Mesendoderm (in vitro differentiated cells): ENCODE measurements around the gene RGS6.

Experiments used
- DNase-seq: peaks from one replicate; pipeline ENCODE4 v3.0.0; 2013
- H2AK5ac ChIP-seq: 2 replicates; pipeline ENCODE4 v1.6.1; 2013; ENCODE audit warnings: low read length, inconsistent platforms
- H2BK120ac ChIP-seq: 2 replicates; pipeline ENCODE4 v1.6.1; 2013; ENCODE audit warnings: low read depth, mild to moderate bottlenecking, low read length, moderate library complexity, mixed read lengths
- H2BK15ac ChIP-seq: replicated peaks from 2 replicates; pipeline ENCODE4 v1.6.1; 2013; ENCODE audit warnings: low read depth, mild to moderate bottlenecking, moderate library complexity
- H2BK5ac ChIP-seq: 2 replicates; pipeline ENCODE4 v1.6.1; 2013; ENCODE audit warnings: low read length, inconsistent platforms
- H3K18ac ChIP-seq: 2 replicates; pipeline ENCODE4 v1.6.1; 2013; ENCODE audit warnings: mild to moderate bottlenecking, low read length, mixed read lengths
- H3K23ac ChIP-seq: one replicate; pipeline ENCODE4 v1.6.1; 2013; ENCODE audit warnings: low read length
- H3K27ac ChIP-seq: 2 replicates; pipeline ENCODE4 v1.5.1; 2013; ENCODE audit warnings: low read depth, mild to moderate bottlenecking, inconsistent platforms, low read length, moderate library complexity
- H3K27me3 ChIP-seq: 2 replicates; pipeline ENCODE4 v1.6.1; 2013; ENCODE audit warnings: low read length, control low read depth, mild to moderate bottlenecking, inconsistent platforms; ENCODE audit not compliant: insufficient read depth, poor library complexity
- H3K36me3 ChIP-seq: 2 replicates; pipeline ENCODE4 v1.6.1; 2013; ENCODE audit warnings: low read length, inconsistent platforms; ENCODE audit not compliant: control insufficient read depth, insufficient read depth
- H3K4ac ChIP-seq: one replicate; pipeline ENCODE4 v1.6.1; 2013; ENCODE audit warnings: low read depth, mild to moderate bottlenecking, low read length, moderate library complexity
- H3K4me1 ChIP-seq: 2 replicates; pipeline ENCODE4 v1.6.1; 2013; ENCODE audit warnings: low read depth, low read length, inconsistent platforms; ENCODE audit not compliant: control insufficient read depth
- H3K4me2 ChIP-seq: 2 replicates; pipeline ENCODE4 v1.6.1; 2013; ENCODE audit warnings: low read length
- H3K4me3 ChIP-seq: 2 replicates; pipeline ENCODE4 v1.5.1; 2013; ENCODE audit warnings: mild to moderate bottlenecking, low read length
- H3K56ac ChIP-seq: one replicate; pipeline ENCODE4 v1.6.1; 2013; ENCODE audit warnings: low read length
- H3K79me1 ChIP-seq: 2 replicates; pipeline ENCODE4 v1.6.1; 2013; ENCODE audit warnings: low read length, inconsistent platforms
- H3K79me2 ChIP-seq: 2 replicates; pipeline ENCODE4 v1.6.1; 2013; ENCODE audit warnings: mild to moderate bottlenecking, low read length; ENCODE audit not compliant: control insufficient read depth, insufficient read depth
- H3K9ac ChIP-seq: 2 replicates; pipeline ENCODE4 v1.6.1; 2013; ENCODE audit warnings: low read length, inconsistent platforms
- H4K5ac ChIP-seq: one replicate; pipeline ENCODE4 v1.6.1; 2013; ENCODE audit warnings: low read length
- H4K8ac ChIP-seq: one replicate; pipeline ENCODE4 v1.6.1; 2013; ENCODE audit warnings: low read depth, mild to moderate bottlenecking, control low read depth, low read length, moderate library complexity
- WGBS: extraction: QIAGEN DNeasy Blood & Tissue Kit; methylation state at CpG from one replicate; pipeline ENCODE4 v1.1.7; 2013; ENCODE audit warnings: low lambda C conversion rate, missing lambda C conversion rate; ENCODE audit not compliant: insufficient coverage; ENCODE audit errors: extremely low coverage; 5-methylcytosine and 5-hydroxymethylcytosine counted together

Gene RGS6

DNA sequence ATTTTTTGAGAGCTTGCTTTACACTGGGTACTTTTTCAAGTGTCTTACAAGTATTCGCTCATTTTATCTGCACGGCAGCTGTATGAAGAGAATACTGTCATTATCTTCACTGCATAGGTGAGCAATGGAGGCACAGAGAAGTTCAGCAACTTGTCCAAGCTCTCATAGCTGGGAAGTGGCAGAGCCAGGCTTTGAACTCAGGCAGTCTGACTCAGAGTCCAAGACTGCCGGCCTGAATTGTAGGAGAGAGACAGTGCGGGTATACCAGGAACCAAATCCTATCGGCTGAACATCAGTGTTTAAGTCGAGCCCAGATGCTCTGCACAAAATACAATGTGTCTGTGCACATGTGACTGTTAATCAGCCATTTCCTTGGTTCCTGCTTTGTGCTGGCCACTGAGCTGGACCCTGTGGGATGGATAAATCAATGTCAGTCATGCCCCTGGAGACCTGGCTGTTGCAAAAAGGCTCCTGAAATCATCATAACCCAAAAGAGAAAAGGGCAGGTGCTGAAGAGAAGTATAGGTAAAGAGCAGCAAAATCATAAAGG lies 487.1 kb downstream of the RGS6 start:
- Histone ChIP-seq H3K4ac (no peak overlapping the region), H3K27me3 (no peaks in the 10 kb centered on the region), H3K4me3 (no peak overlapping the region), H3K27ac (no peak overlapping the region), H2BK5ac (no peak overlapping the region), H3K79me2 (no peaks in the 10 kb centered on the region), H3K79me1 (no peaks in the 10 kb centered on the region), H3K36me3 (no peaks in the 10 kb centered on the region), H4K5ac (no peak overlapping the region), H3K4me1 (no peaks in the 10 kb centered on the region), H4K8ac (no peak overlapping the region), H2BK120ac (no peak overlapping the region), H3K9ac (no peak overlapping the region), H3K56ac (no peak overlapping the region), H3K18ac (no peak overlapping the region), H2AK5ac (no peak overlapping the region), H2BK15ac (no peak overlapping the region), H3K23ac (no peak overlapping the region), H3K4me2 (no peak overlapping the region)
- WGBS, result no CpG with 5 or more reads among the region's 6 CpGs
- DNase-seq, result no peak

DNA sequence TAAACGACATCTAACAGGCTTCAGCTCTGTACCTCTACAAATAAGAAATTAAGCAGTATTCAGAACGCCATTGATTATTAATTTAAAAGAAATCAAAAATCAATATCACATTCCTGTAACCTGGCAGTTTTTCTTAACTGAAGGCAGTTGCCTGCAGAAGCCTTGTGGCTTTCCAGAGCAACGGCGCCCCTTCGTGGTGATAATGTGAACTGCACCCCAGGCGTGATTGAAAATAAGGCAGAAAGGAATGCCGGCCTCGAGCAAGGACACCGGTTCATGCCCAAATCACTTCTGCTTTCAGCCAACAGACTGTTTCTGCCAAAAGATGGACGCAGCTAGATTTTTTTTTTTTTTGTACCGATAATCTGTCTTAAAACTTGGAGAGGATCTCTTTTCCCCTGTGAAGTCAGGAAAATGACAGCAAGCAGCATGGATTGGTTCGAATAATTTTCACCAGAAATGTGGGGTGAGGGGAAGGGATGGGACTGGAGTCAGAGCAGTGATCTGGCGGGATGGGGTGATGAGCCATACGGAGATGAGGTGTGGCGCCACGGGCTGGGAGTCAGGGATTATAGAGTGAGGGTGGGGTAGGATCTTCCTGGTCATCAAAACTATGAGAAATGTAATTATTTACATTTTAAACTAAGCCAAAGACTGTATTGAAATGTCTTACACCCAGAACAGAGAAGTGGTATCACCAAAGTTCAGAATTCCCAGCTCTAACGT lies 488.7 kb downstream of the RGS6 start:
- H3K4me3 ChIP-seq, result no peak overlapping the region
- no peak overlapping the region for H2BK120ac ChIP-seq
- H2BK15ac ChIP-seq, result no peak overlapping the region
- no peak overlapping the region for H3K4me2 ChIP-seq
- no peak overlapping the region for H3K27ac ChIP-seq
- WGBS, result no CpG with 5 or more reads among the region's 17 CpGs
- H3K23ac ChIP-seq, result no peak overlapping the region
- H4K5ac ChIP-seq, result no peak overlapping the region
- no peak overlapping the region for H3K9ac ChIP-seq
- no peaks in the 10 kb centered on the region for H3K4me1 ChIP-seq
- no peaks in the 10 kb centered on the region for H3K27me3 ChIP-seq
- DNase-seq, result peak; percentile 84
- no peak overlapping the region for H3K18ac ChIP-seq
- H3K4ac ChIP-seq, result no peak overlapping the region
- no peak overlapping the region for H2AK5ac ChIP-seq
- H3K79me2 ChIP-seq, result no peaks in the 10 kb centered on the region
- no peak overlapping the region for H4K8ac ChIP-seq
- no peaks in the 10 kb centered on the region for H3K79me1 ChIP-seq
- H3K56ac ChIP-seq, result no peak overlapping the region
- H3K36me3 ChIP-seq, result no peaks in the 10 kb centered on the region
- no peak overlapping the region for H2BK5ac ChIP-seq

DNA sequence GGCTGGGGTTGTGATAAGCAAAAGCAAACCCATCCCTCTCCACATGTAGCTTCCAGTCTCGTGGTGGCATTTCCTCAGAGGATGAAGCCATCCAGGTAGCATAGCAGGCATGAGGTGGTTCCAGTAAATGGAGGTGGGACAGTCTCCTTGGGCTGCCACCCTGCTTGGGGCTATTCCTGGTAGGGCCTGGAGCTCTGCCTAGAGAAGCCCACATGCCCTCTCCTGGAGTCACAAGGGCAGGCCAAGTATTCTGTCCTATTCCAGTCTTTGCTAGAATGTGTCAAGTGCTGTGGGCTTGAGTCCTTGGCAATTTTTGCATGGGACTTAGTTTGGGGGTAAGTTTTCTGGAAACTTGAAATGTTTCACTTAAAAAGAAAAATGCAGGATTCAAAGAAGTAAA lies 491.7 kb downstream of the RGS6 start:
- Histone ChIP-seq H3K4ac (no peak overlapping the region), H3K18ac (no peak overlapping the region), H3K36me3 (no peaks in the 10 kb centered on the region), H3K4me3 (no peak overlapping the region), H3K27me3 (peaks cover 2% of the 10 kb centered on the region), H2BK120ac (no peak overlapping the region), H2AK5ac (no peak overlapping the region), H3K9ac (no peak overlapping the region), H3K56ac (no peak overlapping the region), H4K8ac (no peak overlapping the region), H3K4me2 (no peak overlapping the region), H4K5ac (no peak overlapping the region), H2BK5ac (no peak overlapping the region), H3K79me2 (no peaks in the 10 kb centered on the region), H3K79me1 (no peaks in the 10 kb centered on the region), H3K4me1 (no peaks in the 10 kb centered on the region), H3K27ac (no peak overlapping the region), H3K23ac (no peak overlapping the region), H2BK15ac (no peak overlapping the region)
- DNase-seq, result no peak
- WGBS, result no CpG with 5 or more reads among the region's 1 CpG

DNA sequence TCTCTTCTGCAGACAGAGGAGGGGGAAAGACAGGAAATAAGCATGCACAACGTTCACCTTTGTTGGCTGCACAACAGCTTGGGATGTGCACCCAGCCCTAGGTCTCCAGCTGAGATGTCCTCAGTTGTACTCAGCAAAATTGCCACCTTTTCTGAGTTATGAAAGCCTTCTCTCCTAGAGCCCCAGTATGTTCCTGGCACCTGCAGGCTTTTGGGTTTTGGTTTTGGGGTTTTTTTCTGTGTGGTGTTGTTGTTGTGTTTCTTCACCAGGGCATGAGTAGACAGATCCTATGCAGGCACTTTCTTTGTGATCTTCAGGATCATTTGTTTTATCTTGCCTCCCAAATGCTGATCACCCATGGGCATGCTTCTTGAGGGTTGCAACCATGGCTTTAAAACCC lies 498.2 kb downstream of the RGS6 start:
- Histone ChIP-seq H3K9ac (no peak overlapping the region), H3K27ac (no peak overlapping the region), H3K23ac (no peak overlapping the region), H3K4me1 (peaks cover 2% of the 10 kb centered on the region), H3K27me3 (peaks cover 2% of the 10 kb centered on the region), H3K79me1 (no peaks in the 10 kb centered on the region), H3K4me3 (no peak overlapping the region), H2AK5ac (no peak overlapping the region), H3K79me2 (no peaks in the 10 kb centered on the region), H4K5ac (no peak overlapping the region), H2BK15ac (no peak overlapping the region), H3K4ac (no peak overlapping the region), H3K56ac (no peak overlapping the region), H2BK5ac (no peak overlapping the region), H3K18ac (no peak overlapping the region), H3K36me3 (no peaks in the 10 kb centered on the region), H4K8ac (no peak overlapping the region), H2BK120ac (no peak overlapping the region), H3K4me2 (no peak overlapping the region)
- DNase-seq, result no peak
- no CpG with 5 or more reads among the region's 1 CpG for WGBS

DNA sequence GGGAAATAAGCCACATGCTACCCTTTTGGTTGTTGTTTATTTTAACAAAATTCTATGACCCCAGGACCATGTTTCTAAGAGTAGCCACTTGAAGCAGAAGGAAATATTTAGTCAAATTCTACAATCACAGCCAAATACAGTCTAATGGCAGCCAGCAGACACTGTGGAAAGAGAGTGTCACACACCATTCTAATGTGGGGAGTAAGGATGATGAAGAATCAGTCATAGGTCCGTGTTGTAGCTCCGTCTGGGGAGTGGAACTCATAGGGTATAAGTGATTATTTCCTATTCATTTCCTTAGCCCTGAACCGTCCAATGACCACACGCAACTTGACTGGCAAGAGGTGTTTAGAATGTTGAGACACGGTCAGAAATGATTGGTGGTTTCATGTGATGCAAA lies 500.5 kb downstream of the RGS6 start:
- H3K56ac ChIP-seq, result no peak overlapping the region
- no peak overlapping the region for H3K27ac ChIP-seq
- H3K27me3 ChIP-seq, result no peaks in the 10 kb centered on the region
- peaks cover 2% of the 10 kb centered on the region for H3K4me1 ChIP-seq
- H3K79me1 ChIP-seq, result no peaks in the 10 kb centered on the region
- H3K23ac ChIP-seq, result no peak overlapping the region
- H2AK5ac ChIP-seq, result no peak overlapping the region
- H3K79me2 ChIP-seq, result no peaks in the 10 kb centered on the region
- no peak overlapping the region for H4K8ac ChIP-seq
- no peak overlapping the region for H3K4me3 ChIP-seq
- no peak overlapping the region for H3K4ac ChIP-seq
- WGBS, result no CpG with 5 or more reads among the region's 5 CpGs
- H2BK15ac ChIP-seq, result no peak overlapping the region
- no peak overlapping the region for H3K18ac ChIP-seq
- DNase-seq, result no peak
- no peak overlapping the region for H2BK5ac ChIP-seq
- no peak overlapping the region for H3K4me2 ChIP-seq
- no peak overlapping the region for H4K5ac ChIP-seq
- no peak overlapping the region for H2BK120ac ChIP-seq
- H3K36me3 ChIP-seq, result no peaks in the 10 kb centered on the region
- no peak overlapping the region for H3K9ac ChIP-seq

DNA sequence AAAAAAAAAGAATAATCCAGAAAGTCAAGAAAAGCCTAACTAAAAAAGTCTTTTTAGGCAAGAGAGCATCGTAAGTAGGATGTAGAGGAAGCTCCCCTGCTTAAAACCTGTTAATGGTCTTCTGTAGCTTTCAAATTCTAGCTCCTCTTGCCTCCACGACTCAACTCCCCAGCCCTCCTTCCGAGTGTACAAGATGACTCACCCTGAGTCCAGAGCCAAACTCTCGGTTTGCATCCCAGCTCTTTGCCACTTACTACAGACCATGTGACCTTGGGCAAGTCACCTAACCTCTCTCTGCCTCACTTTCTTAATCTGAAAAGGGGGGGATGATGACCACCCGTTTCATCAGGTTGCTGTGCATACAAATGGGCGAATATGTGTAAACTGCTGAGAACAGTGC lies 501.3 kb downstream of the RGS6 start:
- Histone ChIP-seq H2AK5ac (no peak overlapping the region), H3K4me1 (peaks cover 2% of the 10 kb centered on the region), H3K4ac (no peak overlapping the region), H3K4me3 (no peak overlapping the region), H3K36me3 (no peaks in the 10 kb centered on the region), H3K79me2 (no peaks in the 10 kb centered on the region), H3K79me1 (no peaks in the 10 kb centered on the region), H3K23ac (no peak overlapping the region), H4K8ac (no peak overlapping the region), H2BK15ac (no peak overlapping the region), H4K5ac (no peak overlapping the region), H2BK5ac (no peak overlapping the region), H3K18ac (no peak overlapping the region), H3K9ac (no peak overlapping the region), H3K4me2 (no peak overlapping the region), H3K56ac (no peak overlapping the region), H3K27ac (no peak overlapping the region), H3K27me3 (no peaks in the 10 kb centered on the region), H2BK120ac (no peak overlapping the region)
- DNase-seq, result no peak
- no CpG with 5 or more reads among the region's 6 CpGs for WGBS
